ENCODE data around the gene RPAP2.

GRCh38 chr1:92447033-92447681 lies 148.3 kb downstream of the RPAP2 start:
- TF ChIP-seq CHD2 (IDR thresholded peaks at IDR 0.05; ENCODE audit: low read length, partially characterized antibody) (no peak), CTCF (IDR thresholded peaks at IDR 0.05) (no peak), POLR2A (IDR thresholded peaks at IDR 0.05; ENCODE audit: low read length) (no peak), RAD21 (conservative IDR thresholded peaks at IDR 0.05 in 1 of 2, IDR thresholded peaks at IDR 0.05 in 1 of 2) (no peak), EP300 (IDR thresholded peaks at IDR 0.05) (no peak), REST (IDR thresholded peaks at IDR 0.05) (no peak), ZC3H11A (IDR thresholded peaks at IDR 0.05) (no peak), JUNB (IDR thresholded peaks at IDR 0.05) (no peak), SMC3 (IDR thresholded peaks at IDR 0.05) (no peak), MYC (IDR thresholded peaks at IDR 0.05; ENCODE audit: borderline replicate concordance, low read length) (no peak)
